GM12891 (cell line): ENCODE results near the gene TENM4.

Experiments used
- PAX5 ChIP-seq: IDR thresholded peaks from 2 replicates; pipeline ENCODE4 v1.6.1; 2011; ENCODE audit warnings: low read length, moderate library complexity, mild to moderate bottlenecking; ENCODE audit not compliant: insufficient read depth, severe bottlenecking
- POLR2A ChIP-seq: IDR thresholded peaks from 2 replicates; pipeline ENCODE4 v1.6.1; 2011; ENCODE audit warnings: low read depth, low read length, control low read depth
- POLR2AphosphoS5 ChIP-seq: IDR thresholded peaks from 2 replicates; pipeline ENCODE4 v1.6.1; 2011; ENCODE audit warnings: low read depth, low read length, control low read depth
- POU2F2 ChIP-seq: IDR thresholded peaks from 2 replicates; pipeline ENCODE4 v1.6.1; 2011; ENCODE audit warnings: low read depth, mild to moderate bottlenecking, control low read depth, low read length, moderate library complexity
- SPI1 ChIP-seq: IDR thresholded peaks from 2 replicates; pipeline ENCODE4 v1.6.1; 2011; ENCODE audit warnings: low read depth, low read length, control low read depth
- TAF1 ChIP-seq: IDR thresholded peaks from 2 replicates; pipeline ENCODE4 v1.6.1; 2011; ENCODE audit warnings: low read depth, low read length, control low read depth

- TF ChIP-seq SPI1 (no peak), POLR2A (no peak), POLR2AphosphoS5 (no peak), PAX5 (no peak), TAF1 (no peak), POU2F2 (no peak)
Measured at GRCh38 chr11:79054636-79055035, 386.2 kb downstream of the TENM4 start.
